Stomach smooth muscle (tissue), 2 donors: ENCODE measurements around the gene USP48.

ENCODE experiments used
- H3K27ac ChIP-seq: one replicate; pipeline ENCODE4 v1.7.0; 2013; ENCODE audit warnings: mild to moderate bottlenecking, low read length, inconsistent platforms
- H3K27me3 ChIP-seq, 2 donors: one replicate each; pipeline ENCODE4 v1.7.0; 2013; ENCODE audit warnings: low read length in 2 of 2; ENCODE audit not compliant: insufficient read depth in 2 of 2, control insufficient read depth in 1 of 2
- H3K36me3 ChIP-seq, 2 donors: one replicate each; pipeline ENCODE4 v1.7.0; 2013; ENCODE audit warnings: low read length in 2 of 2; ENCODE audit not compliant: control insufficient read depth in 2 of 2, insufficient read depth in 2 of 2
- H3K4me1 ChIP-seq: one replicate; pipeline ENCODE4 v1.7.0; 2013; ENCODE audit warnings: low read length; ENCODE audit not compliant: control insufficient read depth, insufficient read depth
- H3K4me3 ChIP-seq, 2 donors: one replicate each; pipeline ENCODE4 v1.7.0; 2013; ENCODE audit warnings: low read length in 2 of 2
- H3K9ac ChIP-seq, 2 donors: one replicate each; pipeline ENCODE4 v1.7.0; 2013; ENCODE audit warnings: low read length in 2 of 2, mild to moderate bottlenecking in 1 of 2
- H3K9me3 ChIP-seq, 2 donors: one replicate each; pipeline ENCODE4 v1.7.0; 2013; ENCODE audit warnings: low read length in 2 of 2; ENCODE audit not compliant: control insufficient read depth in 2 of 2
- donor health status: healthy.
- donor health status: Pancreatic carcinoma.

USP48 gene

DNA sequence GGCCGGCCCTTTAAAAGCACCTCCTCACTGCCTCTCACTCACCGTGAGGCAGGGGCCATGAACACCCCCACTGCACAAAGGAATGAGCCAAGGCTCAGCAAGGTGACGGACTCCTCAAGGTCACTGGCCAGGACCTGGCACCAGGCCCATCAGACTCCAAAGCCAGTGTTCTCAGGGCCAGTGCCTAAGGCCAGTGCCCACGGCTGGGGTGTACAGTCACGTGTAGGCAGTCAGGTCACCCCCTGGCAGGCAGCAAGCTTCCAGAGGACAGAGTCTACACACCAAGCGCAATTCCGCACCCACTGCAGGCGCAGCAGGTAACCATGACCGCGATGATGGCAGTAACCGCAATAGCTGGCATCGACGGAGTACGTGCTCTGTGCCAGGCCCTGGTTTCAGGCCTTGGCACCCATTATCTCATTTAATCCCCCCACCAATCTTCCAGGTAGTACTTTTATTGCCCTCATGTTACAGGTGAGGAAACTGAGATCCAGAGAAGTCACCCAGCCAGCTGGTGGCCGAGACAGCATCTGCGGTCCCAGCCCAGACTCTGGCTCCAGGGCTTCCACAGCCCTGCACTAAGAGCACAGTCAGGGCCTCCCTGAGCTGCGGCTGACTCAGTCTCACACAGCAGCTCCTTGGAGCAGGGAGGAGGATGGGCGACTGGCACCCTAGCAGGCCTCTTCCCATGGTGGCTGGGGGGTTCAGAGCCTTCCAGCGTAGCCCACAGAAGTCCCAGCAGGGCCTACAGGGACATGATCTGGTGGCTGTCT lies 140.8 kb downstream of the USP48 start:
- H3K27ac ChIP-seq = no peak overlapping the region

DNA sequence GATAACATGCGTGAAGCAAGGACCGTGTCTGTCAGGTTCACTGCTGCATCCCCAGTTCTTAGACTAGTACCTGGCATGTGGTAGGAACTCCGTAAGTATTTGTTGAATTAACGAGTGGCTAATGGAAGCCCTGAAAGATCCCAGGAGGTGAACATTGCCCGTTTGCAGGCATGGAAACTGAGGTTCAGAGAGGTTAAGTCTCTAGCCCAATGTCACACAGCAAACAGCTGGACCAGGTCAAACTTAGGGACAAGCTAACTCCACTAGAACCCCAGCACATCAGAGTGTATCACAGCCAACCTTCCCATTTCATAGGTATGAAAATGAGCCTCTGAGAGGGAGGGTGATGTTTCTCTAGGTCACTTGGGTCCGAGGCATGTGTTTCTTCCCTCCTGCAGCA lies 141.4 kb downstream of the USP48 start:
- H3K27ac ChIP-seq = no peak overlapping the region
- H3K9me3 ChIP-seq = no peaks in the 10 kb centered on the region
- H3K9ac ChIP-seq = no peak overlapping the region
- no peaks in the 10 kb centered on the region for H3K4me1 ChIP-seq
- H3K4me3 ChIP-seq = no peak overlapping the region
- H3K27me3 ChIP-seq = peaks cover 17 to 26% of the 10 kb centered on the region in 2 donors
- no peaks in the 10 kb centered on the region for H3K36me3 ChIP-seq

More for the DNA sequence above, 140.8 kb downstream of the USP48 start:
- Histone ChIP-seq H3K4me3 (no peak overlapping the region), H3K9ac (no peak overlapping the region), H3K27me3 (peaks cover 21 to 29% of the 10 kb centered on the region in 2 donors), H3K4me1 (no peaks in the 10 kb centered on the region), H3K9me3 (no peaks in the 10 kb centered on the region), H3K36me3 (no peaks in the 10 kb centered on the region)

DNA sequence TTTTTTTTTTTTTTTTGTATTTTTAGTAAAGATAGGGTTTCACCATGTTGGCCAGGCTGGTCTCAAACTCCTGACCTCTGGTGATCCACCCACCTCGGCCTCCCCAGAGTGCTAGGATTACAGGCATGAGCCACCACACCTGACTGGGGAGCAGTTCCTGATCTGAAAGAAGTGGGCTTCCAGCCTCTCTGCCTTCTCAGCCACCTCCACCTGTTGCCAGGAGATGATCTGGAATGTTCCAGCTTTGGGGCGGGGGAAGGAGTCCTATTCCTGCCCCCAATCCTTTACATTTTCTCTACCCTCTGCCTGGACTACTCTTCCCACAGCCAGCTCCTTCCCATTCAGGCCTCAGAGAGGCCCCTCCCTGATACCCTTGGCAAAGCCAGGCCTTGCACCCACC lies 141.9 kb downstream of the USP48 start:
- Histone ChIP-seq H3K9me3 (no peaks in the 10 kb centered on the region), H3K9ac (no peak overlapping the region), H3K4me1 (no peaks in the 10 kb centered on the region), H3K36me3 (no peaks in the 10 kb centered on the region), H3K27me3 (peaks cover 17 to 22% of the 10 kb centered on the region in 2 donors), H3K4me3 (no peak overlapping the region), H3K27ac (no peak overlapping the region)

DNA sequence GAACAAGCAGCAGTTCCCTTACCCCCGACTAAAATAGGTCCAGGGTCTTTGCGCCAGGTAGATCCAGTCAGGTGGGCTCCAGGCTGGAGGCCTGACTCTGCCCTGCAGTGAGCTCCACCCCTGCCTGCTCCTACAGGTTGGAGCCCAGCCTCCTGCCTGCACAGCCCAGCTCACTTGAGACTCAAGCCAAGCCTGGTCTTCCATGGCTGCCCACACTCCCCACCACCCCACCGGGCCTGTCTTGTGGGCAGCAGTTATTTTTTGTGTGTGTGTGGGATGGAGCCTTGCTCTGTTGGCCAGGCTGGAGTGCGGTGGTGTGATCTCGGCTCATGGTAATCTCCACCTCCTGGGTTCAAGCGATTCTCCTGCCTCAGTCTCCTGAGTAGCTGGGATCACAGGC lies 142.3 kb downstream of the USP48 start:
- Histone ChIP-seq H3K9me3 (no peaks in the 10 kb centered on the region), H3K4me3 (no peak overlapping the region), H3K9ac (no peak overlapping the region), H3K36me3 (no peaks in the 10 kb centered on the region), H3K27ac (no peak overlapping the region), H3K27me3 (peaks cover 16 to 18% of the 10 kb centered on the region in 2 donors), H3K4me1 (no peaks in the 10 kb centered on the region)

DNA sequence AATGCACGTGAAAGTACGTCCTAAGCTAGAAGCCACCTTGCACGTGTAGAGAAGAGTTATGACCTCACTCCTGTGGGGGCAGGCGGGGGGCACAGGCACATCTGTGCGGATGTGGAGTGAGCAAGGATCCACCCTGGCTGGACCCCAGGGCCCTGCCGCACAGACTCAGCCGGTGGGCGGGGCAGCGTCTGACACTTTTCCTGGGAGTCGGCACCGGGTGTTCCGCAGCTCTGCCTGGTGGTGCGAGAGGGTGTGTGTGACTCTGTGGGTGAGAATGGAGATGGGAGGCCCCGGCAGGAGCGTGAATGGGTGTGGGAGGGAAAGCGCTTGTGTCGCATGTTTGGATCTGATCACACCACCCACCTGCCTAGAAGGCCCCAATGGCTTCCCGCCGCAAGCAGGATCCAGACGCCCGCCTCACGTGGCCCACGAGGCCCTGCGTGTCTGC lies 143.3 kb downstream of the USP48 start:
- no peaks in the 10 kb centered on the region for H3K36me3 ChIP-seq
- no peaks in the 10 kb centered on the region for H3K9me3 ChIP-seq
- H3K27ac ChIP-seq = no peak overlapping the region
- no peaks in the 10 kb centered on the region for H3K4me1 ChIP-seq
- no peak overlapping the region for H3K9ac ChIP-seq
- H3K4me3 ChIP-seq = no peak overlapping the region
- peaks cover 14% of the 10 kb centered on the region in 2 donors for H3K27me3 ChIP-seq

DNA sequence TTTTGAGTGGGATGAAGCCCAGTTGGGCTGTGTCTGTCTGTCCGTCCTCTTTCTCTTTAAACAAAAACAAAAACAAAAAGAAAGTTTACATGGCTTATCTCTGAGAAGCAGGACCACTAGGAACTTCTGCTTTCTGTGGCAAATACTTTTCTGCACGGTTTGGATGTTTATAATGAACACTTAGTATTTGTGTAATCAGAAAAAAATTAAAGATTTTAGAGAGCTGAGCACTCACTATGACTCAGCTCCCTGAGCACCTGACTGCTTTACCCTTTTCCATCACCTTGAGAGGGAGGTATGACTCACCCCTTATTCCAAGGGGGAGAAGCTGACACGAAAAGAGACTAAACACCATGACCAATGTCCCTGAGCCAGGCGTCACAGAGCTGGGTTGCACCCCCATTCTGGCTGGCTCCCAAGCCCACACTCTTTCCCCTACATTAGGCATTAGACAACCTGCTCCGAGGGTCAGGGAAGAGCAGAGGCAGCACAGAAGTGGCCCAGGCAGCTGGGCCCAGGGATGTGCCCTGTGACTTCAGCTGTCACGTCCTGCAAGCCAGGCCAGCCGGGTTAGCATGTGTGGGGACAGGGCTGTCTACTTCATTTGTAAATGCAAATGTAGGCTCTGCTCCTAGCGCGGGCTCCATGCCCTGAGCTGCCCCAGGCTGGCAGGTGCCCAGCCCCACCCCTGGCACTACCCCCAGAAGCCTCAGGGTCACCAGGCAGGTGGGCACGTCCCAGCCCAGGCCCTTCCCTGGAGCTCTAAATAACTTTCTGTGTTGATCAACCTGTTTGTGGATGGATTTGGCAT lies 144.2 kb downstream of the USP48 start:
- Histone ChIP-seq H3K27me3 (peaks cover 12 to 16% of the 10 kb centered on the region in 2 donors), H3K4me3 (no peak overlapping the region), H3K9me3 (no peaks in the 10 kb centered on the region), H3K36me3 (no peaks in the 10 kb centered on the region), H3K4me1 (no peaks in the 10 kb centered on the region), H3K9ac (no peak overlapping the region), H3K27ac (no peak overlapping the region)

DNA sequence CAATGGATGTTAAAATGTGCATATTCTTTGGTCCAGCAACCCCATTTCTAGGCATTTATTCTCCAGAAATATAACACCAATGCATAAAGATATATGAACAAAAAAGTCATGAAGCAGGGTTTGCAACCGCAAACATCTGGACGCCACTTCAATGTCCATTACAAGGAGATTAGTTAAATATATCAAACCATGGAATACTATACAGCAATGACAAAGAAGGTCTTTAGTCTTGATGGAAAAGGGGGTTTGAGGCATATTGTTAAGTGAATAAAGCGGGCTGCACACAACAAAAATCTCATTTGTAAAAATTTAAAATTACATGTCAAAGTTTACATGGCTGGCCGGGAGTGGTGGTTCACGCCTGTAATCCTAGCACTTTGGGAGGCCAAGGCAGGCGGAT lies 145.4 kb downstream of the USP48 start:
- no peaks in the 10 kb centered on the region for H3K36me3 ChIP-seq
- no peaks in the 10 kb centered on the region for H3K9me3 ChIP-seq
- H3K4me3 ChIP-seq = no peak overlapping the region
- no peaks in the 10 kb centered on the region for H3K4me1 ChIP-seq
- no peak overlapping the region for H3K27ac ChIP-seq
- peaks cover 11 to 19% of the 10 kb centered on the region in 2 donors for H3K27me3 ChIP-seq
- no peak overlapping the region for H3K9ac ChIP-seq

DNA sequence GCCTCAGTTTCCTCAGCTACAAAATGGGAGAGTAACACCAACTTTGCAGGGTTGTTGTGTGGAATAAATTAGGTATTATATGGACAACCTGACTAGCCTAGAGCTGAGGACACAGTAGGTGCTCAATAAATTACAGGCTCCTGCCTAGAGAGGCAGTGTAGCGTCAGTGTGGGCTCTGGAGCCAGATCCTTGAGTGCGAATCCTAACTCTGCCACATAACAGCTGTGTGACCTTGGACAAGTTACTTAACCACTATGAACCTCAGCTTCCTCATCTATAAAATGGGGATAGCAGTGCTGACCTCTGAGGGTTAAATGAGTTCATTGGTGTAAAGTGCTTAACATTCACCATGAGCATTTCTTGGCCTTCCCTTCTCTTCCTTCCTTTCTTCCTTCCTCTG lies 146.9 kb downstream of the USP48 start:
- no peak overlapping the region for H3K4me3 ChIP-seq
- no peaks in the 10 kb centered on the region for H3K9me3 ChIP-seq
- H3K4me1 ChIP-seq = no peaks in the 10 kb centered on the region
- no peak overlapping the region for H3K9ac ChIP-seq
- H3K36me3 ChIP-seq = no peaks in the 10 kb centered on the region
- H3K27ac ChIP-seq = no peak overlapping the region
- peaks cover 5 to 22% of the 10 kb centered on the region in 2 donors for H3K27me3 ChIP-seq

DNA sequence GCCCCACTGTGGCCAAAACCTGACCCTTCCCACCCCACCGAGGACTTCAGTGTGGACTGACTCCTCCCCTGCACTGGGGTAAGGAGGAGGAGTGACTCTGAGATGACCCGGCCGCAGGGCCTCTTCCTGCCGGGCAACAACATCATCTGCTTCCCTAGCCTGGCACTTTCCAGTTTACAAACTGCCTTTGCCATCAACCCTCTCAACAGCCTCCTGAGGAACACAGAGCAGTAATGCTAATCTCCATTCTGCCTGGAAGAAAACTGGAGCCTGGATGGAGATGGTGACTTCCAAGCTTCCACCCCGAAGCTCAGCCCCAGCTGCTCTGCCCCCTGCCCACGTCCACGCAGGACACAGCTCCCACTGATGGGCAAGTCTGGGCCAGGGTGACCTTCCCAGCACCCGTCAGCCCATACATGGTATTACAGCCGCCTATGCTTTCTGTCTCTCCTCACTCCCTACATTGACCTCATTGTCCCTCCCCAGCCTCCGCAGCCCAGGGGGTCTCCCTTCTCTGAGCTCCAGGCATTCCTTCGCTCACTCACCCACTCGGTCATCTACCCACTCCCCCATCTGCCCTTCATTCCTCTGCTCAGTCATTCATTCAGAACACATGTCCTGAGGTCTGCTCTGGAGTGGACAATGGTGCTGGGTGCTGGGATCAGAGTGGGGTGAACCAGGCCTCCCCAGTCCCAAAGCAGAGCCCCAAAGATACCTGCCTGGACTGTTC lies 148.0 kb downstream of the USP48 start:
- H3K36me3 ChIP-seq = no peaks in the 10 kb centered on the region
- H3K27me3 ChIP-seq = peaks cover 2 to 18% of the 10 kb centered on the region in 2 donors
- no peak overlapping the region for H3K9ac ChIP-seq
- no peaks in the 10 kb centered on the region for H3K4me1 ChIP-seq
- H3K27ac ChIP-seq = no peak overlapping the region
- no peak overlapping the region for H3K4me3 ChIP-seq
- H3K9me3 ChIP-seq = no peaks in the 10 kb centered on the region

DNA sequence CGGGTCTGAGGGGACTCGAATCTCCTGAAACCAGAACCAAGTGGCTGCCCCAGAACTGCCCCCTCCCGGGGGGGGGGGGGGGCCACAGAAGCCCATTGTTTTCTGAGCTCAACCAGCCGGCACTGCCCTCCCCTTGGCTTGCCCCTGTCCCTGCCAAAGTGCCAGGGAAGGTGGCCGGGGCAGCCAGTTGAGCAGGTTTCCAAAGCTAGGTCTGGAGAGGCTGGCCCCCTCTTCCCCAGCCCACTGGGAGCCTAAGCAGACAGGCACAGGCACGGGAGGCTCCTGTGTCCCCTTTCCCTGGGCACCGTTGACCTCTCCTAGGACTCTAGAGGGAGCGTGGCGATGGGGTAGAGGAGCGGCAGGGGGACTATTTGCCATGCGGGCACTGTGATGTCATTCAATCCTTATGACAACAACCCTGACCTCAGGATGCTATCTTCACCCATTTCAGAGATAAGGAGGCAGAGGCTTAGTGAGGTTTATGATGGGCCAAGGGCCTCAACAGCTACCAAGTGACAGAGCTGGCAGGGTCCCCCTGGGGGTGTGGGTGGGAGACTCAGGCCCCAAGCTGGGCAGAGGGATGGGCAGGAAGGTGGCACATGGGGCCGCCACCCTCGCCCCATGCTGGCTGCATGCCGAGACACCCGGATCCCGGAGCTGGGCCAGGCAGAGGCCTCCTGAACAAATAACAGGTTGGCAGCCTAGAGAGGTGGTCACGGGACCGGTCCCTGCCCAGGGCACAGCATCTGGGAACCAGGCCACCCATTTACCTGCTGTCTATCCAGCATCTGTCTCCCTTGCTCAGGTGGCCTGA lies 148.8 kb downstream of the USP48 start:
- Histone ChIP-seq H3K4me1 (no peaks in the 10 kb centered on the region), H3K36me3 (no peaks in the 10 kb centered on the region), H3K27me3 (peaks cover 3 to 18% of the 10 kb centered on the region in 2 donors), H3K4me3 (no peak overlapping the region), H3K9ac (no peak overlapping the region), H3K27ac (no peak overlapping the region), H3K9me3 (no peaks in the 10 kb centered on the region)
